Measurements from ENCODE around the gene SLC2A14. TPM values are rescaled to one million over a fixed set of nuclear protein-coding genes. Genes with fewer than 3 reads are reported as not detected.
"Not testable (repeated sequence)": the region's sequence is repeated elsewhere in the genome, so short reads cannot be mapped to it uniquely, and the experiment has no call there.

The SLC2A14 gene
- total RNA-seq, 1 donor from 2014 or later, result 7.5 TPM

DNA sequence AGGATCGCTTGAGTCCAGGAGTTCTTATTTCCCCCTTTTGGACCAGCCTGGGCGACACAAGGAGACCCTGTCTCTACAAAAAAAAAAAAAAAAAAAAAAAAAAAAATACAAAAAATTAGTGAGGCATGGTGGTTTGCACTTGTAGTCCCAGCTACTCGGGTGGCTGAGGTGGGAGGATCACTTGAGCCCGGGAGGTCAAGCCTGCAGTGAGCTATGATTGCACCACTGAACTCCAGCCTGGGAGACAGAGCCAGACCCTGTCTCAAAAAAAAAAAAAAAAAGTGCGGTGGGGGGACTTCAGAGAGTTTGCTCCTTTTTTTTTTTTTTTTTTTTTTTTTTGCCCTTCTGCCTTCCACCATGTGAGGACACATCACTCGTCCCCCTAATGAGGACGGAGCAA is 32.9 kb downstream of the SLC2A14 start:
- intact Hi-C loops (cut with DNase I); DNase-seq (ENCODE audit: low spot score); ATAC-seq: not testable (repeated sequence)

- ATAC-seq; intact Hi-C loops (cut with DNase I): not testable (repeated sequence)
- peak; percentile 67 for DNase-seq (ENCODE audit: low spot score)
These were observed 33.5 kb downstream of the SLC2A14 start for GRCh38 chr12:7839226-7839625.

- DNase-seq (ENCODE audit: low spot score), result no peak
- no peak for ATAC-seq
- intact Hi-C loops (cut with DNase I), result no loop called here
These were observed 35.3 kb downstream of the SLC2A14 start for GRCh38 chr12:7837366-7837765.

DNA sequence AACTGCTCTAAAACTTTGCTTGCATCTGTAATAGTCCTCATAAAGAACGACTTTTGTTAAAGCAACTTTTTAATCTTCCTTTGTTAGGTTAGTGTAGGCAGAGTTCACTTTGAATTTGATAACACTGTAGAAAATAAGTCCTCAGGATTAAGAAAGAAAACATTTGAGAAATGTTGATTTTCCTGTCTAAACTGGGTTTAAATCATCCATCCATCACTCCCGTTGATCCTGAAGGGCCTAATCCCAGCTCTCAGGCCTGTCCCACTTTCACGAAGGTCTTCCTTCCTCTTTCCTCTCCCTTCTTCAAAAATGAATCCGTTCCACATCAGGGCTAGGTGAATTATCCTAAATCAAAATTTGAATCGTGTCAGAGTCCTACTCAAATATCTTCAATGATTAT is 36.9 kb downstream of the SLC2A14 start:
- DNase-seq (ENCODE audit: low spot score) (no peak), ATAC-seq (no peak)
- intact Hi-C loops (cut with DNase I), result no loop called here

DNA sequence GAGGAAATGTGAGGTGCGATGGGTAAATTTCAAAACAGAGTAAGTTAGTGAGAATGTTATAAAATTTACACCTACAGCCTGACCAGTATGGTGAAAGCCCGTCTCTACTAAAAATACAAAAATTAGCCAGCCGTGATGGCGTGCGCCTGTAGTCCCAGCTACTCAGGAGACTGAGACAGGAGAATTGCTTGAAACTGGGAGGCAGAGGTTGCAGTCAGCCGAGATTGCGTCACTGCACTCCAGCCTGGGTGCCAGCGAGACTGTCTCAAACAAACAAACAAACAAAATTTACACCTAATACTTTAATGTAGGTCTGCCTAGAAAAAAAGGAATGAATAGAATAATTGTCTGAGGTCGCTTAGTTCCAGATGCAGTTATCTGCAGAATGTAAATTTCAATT is 37.6 kb downstream of the SLC2A14 start:
- no peak for ATAC-seq
- DNase-seq (ENCODE audit: low spot score), result no peak
- intact Hi-C loops (cut with DNase I), result no loop called here

GRCh38 chr12:7834701-7835100 is 38.0 kb downstream of the SLC2A14 start:
- DNase-seq (ENCODE audit: low spot score), result no peak
- intact Hi-C loops (cut with DNase I), result no loop called here
- no peak for ATAC-seq

- ATAC-seq, result no peak
- DNase-seq (ENCODE audit: low spot score), result no peak
- intact Hi-C loops (cut with DNase I), result no loop called here
These were observed 38.9 kb downstream of the SLC2A14 start for GRCh38 chr12:7833831-7834230.

DNA sequence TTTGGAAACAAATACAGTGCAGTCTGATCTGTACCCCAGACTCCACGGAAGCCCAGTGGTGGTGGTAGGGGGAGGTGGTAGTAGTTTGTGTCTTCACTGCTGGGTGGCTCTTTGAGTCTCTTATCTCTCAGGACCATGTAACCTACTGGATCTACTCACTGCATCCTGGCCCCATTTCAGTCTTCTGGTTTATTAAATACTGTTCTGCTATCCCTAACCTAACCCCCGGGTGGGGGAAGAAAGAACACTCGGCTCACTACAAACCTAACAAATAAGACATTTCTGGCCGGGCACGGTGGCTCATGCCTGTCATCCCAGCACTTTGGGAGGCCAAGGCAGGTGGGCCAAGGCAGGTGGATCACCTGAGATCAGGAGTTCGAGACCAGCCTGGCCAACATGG is 39.5 kb downstream of the SLC2A14 start:
- ATAC-seq; intact Hi-C loops (cut with DNase I); DNase-seq (ENCODE audit: low spot score): not testable (repeated sequence)

GRCh38 chr12:7832059-7832696 is 40.5 kb downstream of the SLC2A14 start:
- ATAC-seq, result peak; percentile 71
- DNase-seq (ENCODE audit: low spot score), result no peak
- intact Hi-C loops (cut with DNase I), result no loop called here

DNA sequence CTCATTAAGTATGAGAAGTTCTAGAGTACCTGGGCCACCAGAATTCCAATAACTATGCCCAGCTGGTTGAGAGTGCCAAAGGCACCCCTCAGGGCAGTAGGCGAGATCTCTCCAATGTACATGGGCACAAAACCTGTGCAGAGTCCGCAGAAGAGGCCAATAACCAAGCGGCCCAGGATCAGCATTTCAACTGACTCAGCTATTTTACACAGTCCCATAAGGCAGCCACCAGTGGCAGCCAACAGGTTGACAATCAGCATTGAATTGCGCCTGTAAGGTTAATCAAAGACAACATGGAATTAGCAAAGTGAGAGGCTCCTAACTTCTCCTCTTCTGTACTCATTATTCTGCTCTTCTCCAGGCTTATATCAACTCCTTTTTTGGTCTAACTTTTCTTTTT is 43.0 kb downstream of the SLC2A14 start:
- intact Hi-C loops (cut with DNase I); DNase-seq (ENCODE audit: low spot score); ATAC-seq: not testable (repeated sequence)

- ATAC-seq; DNase-seq (ENCODE audit: low spot score); intact Hi-C loops (cut with DNase I): not testable (repeated sequence)
These were observed 47.0 kb downstream of the SLC2A14 start for GRCh38 chr12:7825754-7826153.

DNA sequence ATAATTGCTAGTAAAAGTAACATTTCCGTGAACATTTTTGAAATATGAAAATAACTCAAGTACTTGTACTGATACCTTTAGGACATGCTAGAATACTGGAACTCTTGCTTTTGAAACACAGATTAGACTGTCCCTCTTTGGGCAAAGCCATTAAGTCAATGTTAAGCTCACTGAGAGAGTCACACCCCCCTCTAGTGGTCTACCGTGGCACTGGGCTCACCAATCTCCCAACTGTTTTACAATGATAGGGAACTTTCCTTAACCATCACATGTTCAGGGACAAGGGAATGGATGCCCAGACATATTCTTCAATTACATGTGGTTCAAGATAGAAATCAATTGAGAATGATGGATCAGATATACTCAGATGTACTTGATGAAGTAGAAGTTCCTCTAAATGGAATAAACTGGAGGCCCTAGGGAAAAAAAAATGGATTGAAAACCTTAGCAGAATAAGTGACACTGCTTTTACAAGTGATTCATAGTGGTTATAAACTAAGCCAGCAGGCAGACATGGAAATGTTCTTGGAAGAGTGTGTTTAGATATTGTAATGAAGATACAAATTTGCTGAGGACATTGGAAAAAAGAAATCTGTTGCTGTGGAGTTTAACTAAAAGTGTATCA is 65.7 kb downstream of the SLC2A14 start:
- ATAC-seq (peak; percentile 84), DNase-seq (ENCODE audit: low spot score) (peak; percentile 83)
- intact Hi-C loops (cut with DNase I), result no loop called here

DNA sequence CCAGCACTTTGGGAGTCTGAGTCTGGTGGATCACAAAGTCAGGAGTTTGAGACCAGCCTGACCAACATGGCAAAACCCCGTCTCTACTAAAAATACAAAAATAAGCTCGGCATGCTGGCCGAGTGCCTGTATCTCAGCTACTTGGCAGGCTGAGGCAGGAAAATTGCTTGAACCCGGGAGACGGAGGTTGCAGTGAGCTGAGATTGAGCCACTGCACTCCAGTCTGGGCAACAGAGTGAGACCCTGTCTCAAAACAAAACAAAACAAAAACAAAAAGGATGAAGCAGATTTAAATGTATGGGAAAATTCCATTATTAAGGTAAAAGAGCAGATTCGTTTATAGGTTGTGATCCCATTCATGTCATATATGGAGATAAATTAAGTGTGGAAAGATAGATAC is 66.4 kb downstream of the SLC2A14 start:
- ATAC-seq; DNase-seq (ENCODE audit: low spot score); intact Hi-C loops (cut with DNase I): not testable (repeated sequence)

GRCh38 chr12:7801460-7801859 is 71.3 kb downstream of the SLC2A14 start:
- ATAC-seq, result no peak
- no peak for DNase-seq (ENCODE audit: low spot score)
- intact Hi-C loops (cut with DNase I), result no loop called here

- intact Hi-C loops (cut with DNase I); ATAC-seq; DNase-seq (ENCODE audit: low spot score): not testable (repeated sequence)
These were observed 73.9 kb downstream of the SLC2A14 start for GRCh38 chr12:7798750-7799308.

GRCh38 chr12:7797698-7798398 is 74.9 kb downstream of the SLC2A14 start:
- ATAC-seq, result no peak
- intact Hi-C loops (cut with DNase I), result no loop called here

DNA sequence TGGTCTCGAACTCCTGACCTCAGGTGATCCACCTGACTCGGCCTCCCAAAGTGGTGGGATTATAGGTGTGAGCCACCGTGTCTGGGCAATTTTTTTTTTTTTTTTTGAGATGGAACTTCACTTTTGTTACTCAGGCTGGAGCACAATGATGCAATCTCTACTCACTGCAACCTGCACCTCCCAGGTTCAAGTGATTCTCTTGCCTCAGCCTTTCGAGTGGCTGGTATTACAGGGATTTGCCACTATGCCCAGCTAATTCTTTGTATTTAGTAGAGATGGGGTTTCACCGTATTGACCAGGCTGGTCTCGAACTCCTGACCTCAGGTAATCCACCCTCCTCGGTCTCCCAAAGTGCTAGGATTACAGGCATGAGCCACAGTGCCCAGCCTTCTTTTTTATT is 75.4 kb downstream of the SLC2A14 start:
- intact Hi-C loops (cut with DNase I); DNase-seq (ENCODE audit: low spot score); ATAC-seq: not testable (repeated sequence)

More at GRCh38 chr12:7797698-7798398, 74.9 kb downstream of the SLC2A14 start:
- no peak for DNase-seq (ENCODE audit: low spot score)

GRCh38 chr12:7793211-7793610 is 79.5 kb downstream of the SLC2A14 start:
- no peak for ATAC-seq
- intact Hi-C loops (cut with DNase I), result no loop called here
- no peak for DNase-seq (ENCODE audit: low spot score)

DNA sequence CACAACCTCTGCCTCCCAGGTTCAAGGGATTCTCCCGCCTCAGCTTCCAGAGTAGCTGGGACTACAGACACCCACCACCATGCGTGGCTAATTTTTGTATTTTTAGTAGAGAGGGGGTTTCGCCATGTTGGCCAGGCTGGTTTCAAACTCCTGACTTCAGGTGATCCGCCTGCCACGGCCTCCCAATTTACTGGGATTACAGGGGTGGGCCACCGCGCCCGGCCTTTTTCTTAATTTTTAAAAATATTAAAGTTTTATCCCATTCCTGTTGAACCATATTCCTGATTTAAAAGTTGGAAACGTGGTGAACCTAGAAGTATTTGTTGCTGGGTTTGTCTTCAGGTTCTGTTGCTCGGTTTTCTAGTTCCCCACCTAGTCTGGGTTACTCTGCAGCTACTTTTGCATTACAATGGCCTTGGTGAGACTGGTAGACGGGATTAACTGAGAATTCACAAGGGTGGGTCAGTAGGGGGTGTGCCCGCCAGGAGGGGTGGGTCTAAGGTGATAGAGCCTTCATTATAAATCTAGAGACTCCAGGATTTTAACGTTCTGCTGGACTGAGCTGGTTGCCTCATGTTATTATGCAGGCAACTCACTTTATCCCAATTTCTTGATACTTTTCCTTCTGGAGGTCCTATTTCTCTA is 83.7 kb downstream of the SLC2A14 start, which contains the start of gene NANOG:
TSS of gene NANOG (plus strand) at position 519 of the 645 bp plus-strand sequence. CDS start 213 bp downstream, outside the sequence.
- DNase-seq (ENCODE audit: low spot score); ATAC-seq; intact Hi-C loops (cut with DNase I): not testable (repeated sequence)
